Fibroblast of mammary gland (primary cell): ENCODE results near the gene SAP30.

Source experiments
- DNase-seq: peaks from one replicate; pipeline ENCODE4 v3.0.0-alpha.2; 2010; ENCODE audit warnings: low read depth
- H3K4me3 ChIP-seq: 2 replicates; pipeline ENCODE4 v1.5.1; 2011; ENCODE audit warnings: low read depth, mild to moderate bottlenecking, low read length, moderate library complexity; ENCODE audit not compliant: control insufficient read depth
- TF ChIP-seq, protein P1 (sequence below): conservative IDR thresholded peaks from 2 replicates; pipeline ENCODE4 v1.5.1; 2011; ENCODE audit warnings: low read depth, low read length, inconsistent platforms; ENCODE audit not compliant: control insufficient read depth, insufficient read depth

The SAP30 gene

DNA sequence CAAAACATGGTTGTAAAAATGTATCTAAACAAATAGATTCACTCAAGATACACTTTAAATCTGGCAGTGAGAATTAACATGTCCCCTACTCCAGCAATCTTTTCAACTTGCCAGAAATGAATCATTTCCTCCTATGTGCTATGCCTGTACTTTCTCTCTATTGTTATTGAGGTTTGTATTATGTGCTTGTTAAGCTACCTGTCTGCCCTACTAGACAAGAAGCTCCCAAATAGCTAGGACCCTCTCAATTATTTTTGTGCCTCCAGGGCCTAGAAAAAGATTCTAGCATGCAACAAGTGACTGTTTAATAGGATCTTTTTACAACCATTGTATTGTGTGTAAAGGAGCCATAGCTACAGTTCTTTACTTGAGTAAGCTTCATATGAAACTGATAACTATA, 3.5 kb upstream of the SAP30 start:
- H3K4me3 ChIP-seq = no peak overlapping the region

DNA sequence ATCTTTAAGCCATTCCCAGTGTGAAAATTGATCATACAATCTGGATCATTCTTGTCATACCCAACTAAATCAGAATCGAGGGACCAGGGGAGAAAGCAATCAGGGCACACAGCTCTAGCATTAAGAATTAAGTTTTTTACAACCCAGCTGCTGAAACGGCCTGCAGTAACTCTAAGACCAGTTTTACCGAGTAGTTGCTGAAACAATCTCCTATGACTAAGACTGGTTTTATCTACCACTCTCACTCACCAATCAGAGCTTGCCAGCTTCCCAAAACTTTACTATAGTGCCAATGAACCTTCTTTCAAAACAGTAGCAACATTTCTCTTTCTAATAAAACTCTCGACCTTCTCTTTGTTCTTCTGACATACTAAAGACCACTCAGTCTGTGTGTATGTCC, 2.8 kb upstream of the SAP30 start:
- H3K4me3 ChIP-seq = no peak overlapping the region
- TF ChIP-seq, protein P1, sequence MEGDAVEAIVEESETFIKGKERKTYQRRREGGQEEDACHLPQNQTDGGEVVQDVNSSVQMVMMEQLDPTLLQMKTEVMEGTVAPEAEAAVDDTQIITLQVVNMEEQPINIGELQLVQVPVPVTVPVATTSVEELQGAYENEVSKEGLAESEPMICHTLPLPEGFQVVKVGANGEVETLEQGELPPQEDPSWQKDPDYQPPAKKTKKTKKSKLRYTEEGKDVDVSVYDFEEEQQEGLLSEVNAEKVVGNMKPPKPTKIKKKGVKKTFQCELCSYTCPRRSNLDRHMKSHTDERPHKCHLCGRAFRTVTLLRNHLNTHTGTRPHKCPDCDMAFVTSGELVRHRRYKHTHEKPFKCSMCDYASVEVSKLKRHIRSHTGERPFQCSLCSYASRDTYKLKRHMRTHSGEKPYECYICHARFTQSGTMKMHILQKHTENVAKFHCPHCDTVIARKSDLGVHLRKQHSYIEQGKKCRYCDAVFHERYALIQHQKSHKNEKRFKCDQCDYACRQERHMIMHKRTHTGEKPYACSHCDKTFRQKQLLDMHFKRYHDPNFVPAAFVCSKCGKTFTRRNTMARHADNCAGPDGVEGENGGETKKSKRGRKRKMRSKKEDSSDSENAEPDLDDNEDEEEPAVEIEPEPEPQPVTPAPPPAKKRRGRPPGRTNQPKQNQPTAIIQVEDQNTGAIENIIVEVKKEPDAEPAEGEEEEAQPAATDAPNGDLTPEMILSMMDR = no peak
- peak; percentile 38 for DNase-seq

More for the DNA sequence above, 3.5 kb upstream of the SAP30 start:
- TF ChIP-seq, protein P1 = no peak
- peak; percentile 41 for DNase-seq

GRCh38 chr4:173370130-173370476, 651 bp upstream of the SAP30 start:
- TF ChIP-seq, protein P1 = no peak
- DNase-seq = no peak
- H3K4me3 ChIP-seq = peak overlapping the region; percentile 71

GRCh38 chr4:173371292-173372192, 788 bp downstream of the SAP30 start:
- TF ChIP-seq, protein P1 = no peak
- DNase-seq = peak; percentile 72
- peak overlapping the region; percentile 74 for H3K4me3 ChIP-seq

- no peak for DNase-seq
- H3K4me3 ChIP-seq = no peak overlapping the region
- TF ChIP-seq, protein P1 = no peak
These were observed 3.8 kb downstream of the SAP30 start for GRCh38 chr4:173374588-173374987.

DNA sequence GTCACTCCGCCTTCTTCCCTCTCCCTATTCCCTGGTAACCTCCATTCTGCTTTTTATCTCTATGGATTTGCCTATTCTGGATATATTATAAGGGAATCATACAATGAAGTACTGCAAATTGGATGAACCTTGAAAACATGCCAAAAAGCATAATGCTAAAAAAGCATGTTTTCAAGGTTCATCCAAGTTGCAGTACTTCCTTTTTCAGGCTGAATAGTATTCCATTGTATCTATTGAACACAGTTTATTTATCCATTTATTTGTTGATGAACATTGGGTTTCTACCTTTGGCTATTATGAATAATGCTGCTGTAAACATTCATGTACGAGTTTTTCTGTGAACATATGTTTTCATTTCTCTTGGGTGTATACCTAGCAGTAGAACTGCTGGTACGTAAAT, 9.2 kb downstream of the SAP30 start:
- no peak for DNase-seq
- TF ChIP-seq, protein P1 = no peak
- H3K4me3 ChIP-seq = no peak overlapping the region

- H3K4me3 ChIP-seq = no peak overlapping the region
- no peak for DNase-seq
- TF ChIP-seq, protein P1 = no peak
These were observed 10.2 kb downstream of the SAP30 start for GRCh38 chr4:173380987-173381386.
